ENCODE measurements around the gene TRIP11. TPM values are rescaled to one million over a fixed set of nuclear protein-coding genes. Genes with fewer than 3 reads are reported as not detected.

Gene TRIP11
- total RNA-seq, 1 donor from 2014 or later, result 27.0 TPM

DNA sequence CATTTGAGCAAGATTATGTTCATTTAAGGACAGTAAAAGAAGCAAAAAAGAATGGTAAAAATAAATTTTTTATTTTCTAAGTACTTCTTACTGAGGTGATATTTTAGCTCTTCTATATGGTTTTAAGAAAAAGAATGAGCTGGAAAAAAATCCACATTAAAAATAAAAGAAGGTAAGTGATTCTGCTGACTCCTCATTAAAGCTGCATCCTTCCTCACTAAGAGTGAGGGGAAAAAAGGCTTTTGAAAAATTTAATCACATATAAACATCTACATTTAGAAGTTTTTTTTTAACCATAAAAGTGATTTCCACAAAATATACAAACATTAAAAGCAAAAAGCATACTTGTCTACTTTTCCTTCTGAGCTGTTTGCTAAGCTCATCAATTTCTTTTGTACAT is 64.1 kb downstream of the TRIP11 start:
- Histone ChIP-seq H3K4me3 (no peak overlapping the region), H3K4me1 (no peaks in the 10 kb centered on the region), H3K36me3 (peaks cover 0 to 16% of the 10 kb centered on the region in 2 donors), H3K9me3 (no peaks in the 10 kb centered on the region), H3K27ac (no peak overlapping the region), H3K27me3 (no peaks in the 10 kb centered on the region)
- intact Hi-C loops (cut with DNase I), result no loop called here
- no peak for TF ChIP-seq POLR2A (IDR thresholded peaks at IDR 0.05)
- TF ChIP-seq CTCF (IDR thresholded peaks at IDR 0.05), result no peak
- no peak for TF ChIP-seq POLR2AphosphoS5 (IDR thresholded peaks at IDR 0.05; ENCODE audit: insufficient read depth in 1 of 2, low read depth in 1 of 2)
- no peak for DNase-seq (ENCODE audit: extremely low spot score in 2 of 2)

DNA sequence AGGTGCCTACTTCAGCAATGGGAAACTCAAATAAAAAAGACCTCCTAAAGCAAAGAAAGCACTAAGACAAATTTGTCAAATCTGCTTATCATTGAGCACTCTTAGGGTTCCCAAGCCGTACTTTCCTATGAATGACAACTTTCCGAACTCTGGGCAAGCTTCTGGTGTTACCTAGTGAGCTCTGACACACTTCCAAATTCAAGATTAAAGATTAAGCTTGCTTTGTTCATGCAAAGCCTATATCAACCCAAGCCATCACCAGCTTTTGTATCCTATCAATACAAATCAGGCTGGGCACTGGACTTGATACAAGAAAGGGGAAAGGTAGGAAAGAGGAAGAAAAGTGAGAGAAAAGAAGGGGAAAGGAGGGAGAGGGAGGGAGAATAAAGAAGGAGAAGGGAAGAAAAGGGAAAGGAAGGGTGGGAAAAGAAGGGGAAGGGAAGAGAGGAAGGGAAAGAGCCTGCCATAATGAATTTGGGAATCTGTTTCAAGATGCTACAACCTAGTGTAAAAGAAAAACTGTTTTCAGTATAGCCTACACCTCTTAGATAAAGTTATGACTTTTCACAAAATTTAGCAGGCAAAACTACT is 68.6 kb downstream of the TRIP11 start:
- DNase-seq (ENCODE audit: extremely low spot score in 2 of 2), result no peak
- TF ChIP-seq POLR2A (IDR thresholded peaks at IDR 0.05) (no peak), CTCF (IDR thresholded peaks at IDR 0.05) (no peak), POLR2AphosphoS5 (IDR thresholded peaks at IDR 0.05; ENCODE audit: insufficient read depth in 1 of 2, low read depth in 1 of 2) (no peak)
- H3K27me3 ChIP-seq, result no peaks in the 10 kb centered on the region
- H3K9me3 ChIP-seq, result no peaks in the 10 kb centered on the region
- H3K4me1 ChIP-seq, result no peaks in the 10 kb centered on the region
- no peak overlapping the region for H3K27ac ChIP-seq
- peaks cover 0 to 46% of the 10 kb centered on the region in 2 donors for H3K36me3 ChIP-seq
- H3K4me3 ChIP-seq, result no peak overlapping the region
- intact Hi-C loops (cut with DNase I), result no loop called here

- H3K27me3 ChIP-seq, result no peaks in the 10 kb centered on the region
- no peak overlapping the region for H3K27ac ChIP-seq
- H3K9me3 ChIP-seq, result no peaks in the 10 kb centered on the region
- intact Hi-C loops (cut with DNase I), result no loop called here
- H3K36me3 ChIP-seq, result peaks cover 0 to 39% of the 10 kb centered on the region in 2 donors
- H3K4me3 ChIP-seq, result no peak overlapping the region
- DNase-seq (ENCODE audit: extremely low spot score in 2 of 2), result no peak
- no peaks in the 10 kb centered on the region for H3K4me1 ChIP-seq
- TF ChIP-seq POLR2AphosphoS5 (IDR thresholded peaks at IDR 0.05; ENCODE audit: insufficient read depth in 1 of 2, low read depth in 1 of 2), result no peak
- TF ChIP-seq CTCF (IDR thresholded peaks at IDR 0.05), result no peak
Measured at GRCh38 chr14:91968280-91968679, 71.6 kb downstream of the TRIP11 start.

GRCh38 chr14:91964724-91965123 is 75.1 kb downstream of the TRIP11 start:
- intact Hi-C loops (cut with DNase I), result no loop called here
- Histone ChIP-seq H3K27me3 (no peaks in the 10 kb centered on the region), H3K4me1 (no peaks in the 10 kb centered on the region), H3K36me3 (peaks cover 0 to 20% of the 10 kb centered on the region in 2 donors), H3K27ac (no peak overlapping the region), H3K4me3 (no peak overlapping the region), H3K9me3 (no peaks in the 10 kb centered on the region)
- DNase-seq (ENCODE audit: extremely low spot score in 2 of 2), result no peak
- TF ChIP-seq POLR2A (IDR thresholded peaks at IDR 0.05), result no peak
- no peak for TF ChIP-seq CTCF (IDR thresholded peaks at IDR 0.05)
- no peak for TF ChIP-seq POLR2AphosphoS5 (IDR thresholded peaks at IDR 0.05; ENCODE audit: insufficient read depth in 1 of 2, low read depth in 1 of 2)

DNA sequence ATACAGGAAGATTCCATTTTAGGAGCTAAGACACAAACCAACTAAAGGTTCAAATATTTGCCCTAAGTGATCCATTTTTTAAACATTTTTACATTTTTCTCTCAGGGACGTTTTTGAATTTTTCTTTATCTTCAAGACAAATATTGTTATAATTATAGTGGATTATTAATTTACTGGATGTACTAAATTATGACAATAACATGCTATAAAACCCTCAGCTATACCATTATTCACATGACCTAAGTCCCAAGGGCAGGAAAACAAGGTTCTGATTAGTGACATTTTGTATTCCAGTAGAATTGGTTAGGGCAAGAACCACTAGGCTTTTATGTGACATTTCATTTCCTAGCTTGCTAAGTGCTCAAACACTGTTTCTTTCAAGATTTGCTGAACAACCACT is 75.8 kb downstream of the TRIP11 start:
- Histone ChIP-seq H3K36me3 (peaks cover 0 to 13% of the 10 kb centered on the region in 2 donors), H3K4me1 (no peaks in the 10 kb centered on the region), H3K4me3 (no peak overlapping the region), H3K9me3 (no peaks in the 10 kb centered on the region), H3K27ac (no peak overlapping the region), H3K27me3 (no peaks in the 10 kb centered on the region)
- no peak for DNase-seq (ENCODE audit: extremely low spot score in 2 of 2)
- no peak for TF ChIP-seq CTCF (IDR thresholded peaks at IDR 0.05)
- no peak for TF ChIP-seq POLR2A (IDR thresholded peaks at IDR 0.05)
- TF ChIP-seq POLR2AphosphoS5 (IDR thresholded peaks at IDR 0.05; ENCODE audit: insufficient read depth in 1 of 2, low read depth in 1 of 2), result no peak
- intact Hi-C loops (cut with DNase I), result no loop called here
